Activated CD8-positive, alpha-beta T cell treated with anti-CD3 and anti-CD28 coated beads, Interleukin-2, amount 10 ng/mL, durations not matched to agents 7 days and 5 days (primary cell): ENCODE data around the gene MACROH2A2. TPM values are rescaled to one million over a fixed set of nuclear protein-coding genes. Genes with fewer than 3 reads are reported as not detected.
"Not testable (repeated sequence)": the region's sequence is repeated elsewhere in the genome, so short reads cannot be mapped to it uniquely, and the experiment has no call there.

Experiments used
- ATAC-seq: fragments of 150-1000 bp; cut with Tn5 transposase; one replicate; pipeline ENCODE4 v1.10.0; 2021; ENCODE audit warnings: moderate library complexity
- CTCF ChIA-PET: fragments of 350-600 bp; sonication (Branson Sonifier 250); formaldehyde crosslinking; loops from one replicate; lab custom pipeline; 2021; ENCODE audit warnings: antibody characterized with exemption; lab: Charles Lee
- POLR2A ChIA-PET: fragments of 350-600 bp; sonication (Branson Sonifier 250); formaldehyde crosslinking; loops from one replicate; lab custom pipeline; 2021; ENCODE audit warnings: antibody characterized with exemption; lab: Charles Lee
- DNase-seq: peaks from one replicate; pipeline ENCODE4 v3.0.0-alpha.2; 2020
- H3K27ac Mint-ChIP-seq: one replicate; pipeline ENCODE4 v1.8.0; 2021; ENCODE audit warnings: mild to moderate bottlenecking, mixed read lengths
- H3K27me3 Mint-ChIP-seq: one replicate; pipeline ENCODE4 v1.8.0; 2021; ENCODE audit warnings: low read depth, mixed read lengths
- H3K36me3 Mint-ChIP-seq: one replicate; pipeline ENCODE4 v1.8.0; 2021; ENCODE audit warnings: low read depth, mixed read lengths
- H3K4me1 Mint-ChIP-seq: one replicate; pipeline ENCODE4 v1.8.0; 2021; ENCODE audit warnings: low read depth, mixed read lengths
- H3K4me3 Mint-ChIP-seq: one replicate; pipeline ENCODE4 v1.8.0; 2021; ENCODE audit warnings: mild to moderate bottlenecking, mixed read lengths
- H3K9me3 Mint-ChIP-seq: one replicate; pipeline ENCODE4 v1.8.0; 2022; ENCODE audit warnings: mixed read lengths; ENCODE audit not compliant: insufficient read depth
- total RNA-seq, 2 experiments: library from RNA; stranded (reverse); gene quantifications; one replicate each; pipeline ENCODE4 v1.2.3, GENCODE V29; 2021

MACROH2A2 gene
- 1 to 10 TPM; 6.2 to 7.4 TPM for total RNA-seq

DNA sequence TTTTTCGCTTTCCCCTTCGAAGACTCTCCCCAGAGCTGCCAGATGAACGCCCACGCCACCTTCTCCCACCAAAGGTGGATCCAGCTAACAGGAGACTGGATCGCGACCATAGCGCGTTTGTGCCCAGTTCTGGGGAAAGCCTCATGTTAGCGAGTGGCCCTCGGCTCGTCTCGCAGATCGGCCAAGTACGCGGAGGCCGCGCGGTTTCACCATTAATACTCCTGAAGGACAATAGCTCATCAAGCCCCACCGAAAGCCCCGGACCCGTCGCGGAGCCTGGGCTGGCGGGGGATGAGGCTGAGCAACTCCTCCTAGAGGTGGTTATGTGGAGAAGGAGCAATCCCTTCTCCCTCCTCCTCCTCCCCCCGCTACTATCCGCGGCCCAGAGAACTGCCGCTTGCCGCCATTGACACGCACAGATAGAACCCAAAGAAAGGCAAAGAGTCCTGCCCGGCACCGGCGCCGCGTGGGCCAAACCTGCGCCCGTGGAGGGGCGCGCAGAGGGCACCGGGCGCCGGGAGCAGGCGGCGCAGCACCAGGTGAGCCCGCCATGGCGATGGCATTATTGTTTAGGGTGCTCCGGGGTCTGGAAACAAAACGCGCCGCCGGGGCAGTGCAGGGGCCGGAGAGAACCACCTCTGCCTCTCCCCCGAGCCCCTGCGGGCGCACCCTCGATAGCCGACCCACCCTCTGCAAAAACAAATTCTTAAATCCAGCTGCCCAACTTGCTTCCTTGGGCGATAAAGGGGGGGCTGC, at the start of gene MACROH2A2:
MACROH2A2 (plus strand) TSS at position 385 of the 756 bp plus-strand sequence. CDS start 22,813 bp downstream, outside the sequence.
- Mint-ChIP-seq H3K27me3 (peaks cover 60% of the 10 kb centered on the region), H3K4me1 (peaks cover 15% of the 10 kb centered on the region), H3K27ac (no peak within 1 kb of the TSS), H3K9me3 (no peaks in the 10 kb centered on the region), H3K4me3 (peak within 1 kb of the TSS; percentile 73), H3K36me3 (no peaks in the 10 kb centered on the region)
- POLR2A ChIA-PET, result no interaction called here
- peak; percentile 26 for DNase-seq
- peak; percentile 66 for ATAC-seq
- CTCF ChIA-PET, result interaction anchor here (0.7 to 1.5 kb wide), 4 partner anchors 10 to 312 kb away, joined by 3 to 4 read pairs (median 3); no protein-coding TSS in a partner anchor

DNA sequence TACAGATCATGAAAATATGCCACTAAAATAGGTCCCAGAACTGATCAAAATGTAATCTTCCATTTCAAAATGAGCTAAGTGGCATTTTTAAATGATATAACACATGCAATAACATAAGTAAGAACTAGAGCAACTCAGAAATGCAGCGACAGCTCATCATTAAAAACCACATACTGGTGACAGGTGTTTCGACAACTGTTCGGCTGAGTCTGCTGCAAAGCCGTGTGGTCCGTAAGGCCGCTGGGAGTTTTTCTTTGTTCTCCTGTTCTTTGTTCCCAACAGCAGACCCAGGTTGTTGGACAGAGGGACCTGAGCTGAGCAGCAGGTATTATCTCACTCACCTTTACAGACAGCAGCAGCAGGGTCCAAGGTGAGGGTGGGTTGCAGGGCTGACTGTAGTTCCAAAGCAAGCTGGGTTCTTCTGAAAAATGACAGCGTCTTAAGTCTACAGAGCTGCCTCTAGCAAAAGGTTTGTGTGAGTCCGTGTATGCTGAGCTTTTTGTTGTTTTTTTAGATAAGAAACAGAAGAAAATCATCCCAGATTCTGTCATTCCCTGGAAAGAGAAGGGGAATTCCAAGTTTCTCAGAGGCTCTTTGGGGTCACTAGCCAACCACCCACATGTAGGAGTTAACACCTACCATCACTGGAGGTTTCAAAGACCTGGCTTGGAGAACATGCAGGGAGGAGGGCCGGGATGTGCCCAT, 45.4 kb upstream of the MACROH2A2 start:
- Mint-ChIP-seq H3K36me3 (no peaks in the 10 kb centered on the region), H3K27me3 (peaks cover 28% of the 10 kb centered on the region), H3K27ac (no peak overlapping the region), H3K4me3 (no peak overlapping the region), H3K9me3 (peaks cover 4% of the 10 kb centered on the region), H3K4me1 (no peaks in the 10 kb centered on the region)
- ATAC-seq (no peak), DNase-seq (no peak)
- POLR2A ChIA-PET, result no interaction called here
- CTCF ChIA-PET, result no interaction called here

DNA sequence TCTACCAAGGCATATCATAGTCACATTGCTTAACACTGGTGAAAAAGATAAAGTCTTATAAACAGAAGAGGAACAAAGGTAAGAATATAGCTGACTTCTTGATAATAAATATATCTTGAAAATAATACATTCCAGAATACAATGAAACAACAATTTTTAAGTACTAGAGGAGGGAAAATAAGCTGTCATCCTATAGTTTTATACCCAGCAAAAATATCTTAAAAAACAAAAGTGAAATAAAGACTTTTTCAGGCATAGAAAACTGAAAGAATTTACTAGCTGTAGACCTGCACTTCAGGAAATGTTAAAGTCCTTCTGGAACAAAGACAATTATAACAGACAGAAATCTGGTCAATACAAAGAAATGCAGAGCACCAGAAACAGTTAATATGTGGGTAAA, 21.4 kb upstream of the MACROH2A2 start:
- peaks cover 2% of the 10 kb centered on the region for H3K36me3 Mint-ChIP-seq
- CTCF ChIA-PET, result interaction anchor here (1.0 kb wide), 1 partner anchor 73 kb away, joined by 4 read pairs; no protein-coding TSS in a partner anchor

DNA sequence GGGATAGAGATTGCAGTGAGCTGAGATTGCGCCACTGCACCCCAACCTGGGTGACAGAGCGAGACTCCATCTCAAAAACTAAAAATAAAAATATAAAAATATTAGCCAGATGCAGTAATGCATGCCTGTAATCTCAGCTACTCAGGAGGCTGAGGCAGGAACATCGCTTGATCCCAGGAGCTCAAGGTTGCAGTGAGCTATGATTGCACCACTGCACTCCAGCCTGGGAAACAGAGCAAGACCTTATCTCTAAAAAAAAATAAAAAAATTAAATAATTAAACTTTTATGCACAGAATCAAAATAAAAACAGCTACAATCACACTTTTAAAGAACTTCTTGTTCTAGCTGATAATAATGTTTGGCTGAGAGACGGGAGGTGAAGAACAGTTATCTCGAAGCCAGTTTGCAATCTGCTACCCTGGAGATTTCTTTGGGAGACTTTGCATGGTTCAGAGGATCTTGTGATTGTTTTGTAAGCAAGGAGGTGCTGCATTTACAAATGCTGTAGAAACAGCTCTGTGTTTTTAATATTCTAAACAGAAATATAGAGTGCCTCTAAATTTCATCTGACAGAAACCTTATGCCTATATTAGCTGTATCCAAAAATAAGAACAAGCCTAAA, 19.9 kb upstream of the MACROH2A2 start:
- Mint-ChIP-seq H3K27me3 (peaks cover 12% of the 10 kb centered on the region), H3K9me3 (peaks cover 21% of the 10 kb centered on the region), H3K4me3 (no peak overlapping the region), H3K36me3 (peaks cover 2% of the 10 kb centered on the region), H3K27ac (no peak overlapping the region), H3K4me1 (no peaks in the 10 kb centered on the region)
- CTCF ChIA-PET, result no interaction called here
- POLR2A ChIA-PET, result no interaction called here
- DNase-seq (no peak), ATAC-seq (no peak)

More for the DNA sequence above, 21.4 kb upstream of the MACROH2A2 start:
- Mint-ChIP-seq H3K27ac (no peak overlapping the region), H3K9me3 (peaks cover 21% of the 10 kb centered on the region), H3K4me1 (no peaks in the 10 kb centered on the region), H3K4me3 (no peak overlapping the region), H3K27me3 (peaks cover 12% of the 10 kb centered on the region)
- POLR2A ChIA-PET, result no interaction called here
- ATAC-seq (no peak), DNase-seq (no peak)

DNA sequence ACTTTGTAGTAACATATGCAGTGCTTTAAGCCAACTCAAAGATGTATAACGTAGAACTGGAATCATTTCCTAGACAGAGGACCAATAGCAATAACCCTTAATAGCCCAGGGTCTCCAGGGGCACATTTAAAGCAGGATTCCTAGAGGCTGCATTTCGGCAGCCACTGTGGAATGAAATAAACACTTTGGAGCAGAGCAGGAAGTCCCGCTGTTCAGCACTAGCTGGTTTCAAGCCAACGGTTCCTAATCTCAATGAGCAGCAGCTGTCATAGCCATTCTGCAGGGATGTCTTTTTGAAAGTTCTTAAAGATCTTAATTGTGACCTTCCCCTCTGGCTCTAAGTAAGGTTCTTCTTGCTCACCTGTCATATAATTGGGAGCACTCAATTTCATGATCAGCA, 18.4 kb upstream of the MACROH2A2 start:
- Mint-ChIP-seq H3K27me3 (peaks cover 9% of the 10 kb centered on the region), H3K27ac (no peak overlapping the region), H3K36me3 (peaks cover 2% of the 10 kb centered on the region), H3K4me3 (no peak overlapping the region), H3K4me1 (no peaks in the 10 kb centered on the region), H3K9me3 (peaks cover 25% of the 10 kb centered on the region)
- ChIA-PET CTCF (no interaction called here), POLR2A (no interaction called here)
- ATAC-seq, result no peak
- no peak for DNase-seq

DNA sequence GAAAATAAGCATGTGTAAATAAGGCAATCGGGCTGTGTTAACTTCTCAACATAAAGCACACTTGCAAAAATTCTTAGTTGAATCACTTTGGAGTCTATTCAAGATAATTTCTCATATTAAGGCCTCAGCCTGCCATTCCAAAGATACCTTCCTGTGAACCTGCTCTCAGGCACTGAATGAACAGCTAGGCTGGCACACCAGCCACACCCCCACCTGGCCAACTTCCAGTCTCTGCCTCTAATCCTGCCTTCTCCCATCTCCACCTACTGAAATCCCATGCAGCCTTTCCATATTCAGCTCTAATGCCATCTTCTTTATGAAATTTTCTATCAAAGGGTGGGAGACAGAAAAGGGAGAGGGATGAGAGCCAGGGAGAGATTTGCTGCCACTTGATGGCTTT, 17.1 kb upstream of the MACROH2A2 start:
- Mint-ChIP-seq H3K36me3 (peaks cover under 1% of the 10 kb centered on the region), H3K4me1 (no peaks in the 10 kb centered on the region), H3K27me3 (peaks cover 9% of the 10 kb centered on the region), H3K27ac (no peak overlapping the region), H3K9me3 (peaks cover 20% of the 10 kb centered on the region), H3K4me3 (no peak overlapping the region)
- DNase-seq (no peak), ATAC-seq (no peak)
- ChIA-PET CTCF (no interaction called here), POLR2A (no interaction called here)

DNA sequence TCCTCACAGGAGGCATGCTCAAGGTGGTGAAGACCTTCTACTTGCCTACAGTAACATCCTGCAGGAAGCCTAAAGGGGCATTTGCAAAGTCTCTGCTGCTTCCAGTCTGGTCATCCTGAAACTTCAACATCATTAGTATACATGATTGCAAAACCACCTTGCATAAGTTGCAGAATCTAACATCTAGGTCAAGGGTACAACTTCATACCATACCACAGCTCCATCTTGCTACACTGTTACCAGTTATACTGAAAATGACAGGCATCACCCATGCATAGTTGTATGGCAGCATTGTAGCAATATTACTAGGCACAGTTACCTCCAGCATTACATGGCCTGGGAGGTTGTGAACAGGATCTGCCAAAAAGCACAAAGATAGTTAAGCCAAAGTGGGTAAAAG, 13.7 kb upstream of the MACROH2A2 start:
- no peak for DNase-seq
- ChIA-PET CTCF (no interaction called here), POLR2A (no interaction called here)
- H3K4me3 Mint-ChIP-seq, result no peak overlapping the region
- peaks cover 19% of the 10 kb centered on the region for H3K9me3 Mint-ChIP-seq
- H3K27ac Mint-ChIP-seq, result no peak overlapping the region
- peaks cover 12% of the 10 kb centered on the region for H3K27me3 Mint-ChIP-seq
- no peaks in the 10 kb centered on the region for H3K4me1 Mint-ChIP-seq
- no peaks in the 10 kb centered on the region for H3K36me3 Mint-ChIP-seq
- no peak for ATAC-seq

DNA sequence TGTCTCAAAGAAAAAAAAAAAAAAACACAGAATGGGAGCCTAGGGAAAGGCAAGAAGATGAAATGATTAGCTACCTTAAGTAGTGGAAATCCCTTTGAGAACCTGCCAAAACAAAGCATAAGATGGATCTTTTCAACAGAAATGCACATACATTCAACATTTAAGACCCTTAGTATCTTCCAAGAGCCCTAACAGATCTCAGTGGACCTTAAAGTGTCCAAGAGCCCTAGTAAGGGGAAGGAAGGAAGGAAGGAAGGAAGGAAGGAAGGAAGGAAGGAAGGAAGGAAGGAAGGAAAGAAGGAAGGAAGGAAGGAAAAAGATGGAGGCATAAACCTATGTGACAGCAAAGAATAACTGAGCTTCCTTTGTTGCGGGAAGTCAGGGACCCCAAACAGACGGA, 11.6 kb upstream of the MACROH2A2 start:
- ATAC-seq (no peak), DNase-seq (no peak)
- Mint-ChIP-seq H3K36me3 (no peaks in the 10 kb centered on the region), H3K4me3 (no peak overlapping the region), H3K27me3 (peaks cover 11% of the 10 kb centered on the region), H3K4me1 (no peaks in the 10 kb centered on the region), H3K9me3 (peaks cover 19% of the 10 kb centered on the region), H3K27ac (no peak overlapping the region)
- CTCF ChIA-PET, result no interaction called here
- POLR2A ChIA-PET, result no interaction called here

DNA sequence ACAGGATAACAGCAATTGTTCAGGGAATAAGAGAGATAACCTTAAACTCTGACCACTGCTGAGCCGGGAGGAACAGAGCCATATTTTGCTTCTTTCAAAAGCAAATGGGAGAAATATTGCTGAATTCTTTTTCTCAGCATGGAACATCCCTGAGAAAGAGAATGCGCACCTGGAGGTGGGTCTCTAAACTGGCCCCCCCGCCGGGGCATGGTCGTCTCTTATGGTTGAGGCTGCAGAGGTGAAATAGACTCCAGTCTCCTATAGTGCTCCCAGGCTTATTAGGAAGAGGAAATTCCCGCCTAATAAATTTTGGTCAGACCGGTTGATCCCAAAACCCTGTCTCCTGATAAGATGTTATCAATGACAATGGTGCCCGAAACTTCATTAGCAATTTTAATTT, 10.9 kb upstream of the MACROH2A2 start:
- ATAC-seq, DNase-seq, H3K4me3 Mint-ChIP-seq, POLR2A ChIA-PET, H3K4me1 Mint-ChIP-seq, H3K27ac Mint-ChIP-seq, CTCF ChIA-PET, H3K36me3 Mint-ChIP-seq: not testable (repeated sequence)
- Mint-ChIP-seq H3K9me3 (peaks cover 19% of the 10 kb centered on the region), H3K27me3 (peaks cover 11% of the 10 kb centered on the region)

DNA sequence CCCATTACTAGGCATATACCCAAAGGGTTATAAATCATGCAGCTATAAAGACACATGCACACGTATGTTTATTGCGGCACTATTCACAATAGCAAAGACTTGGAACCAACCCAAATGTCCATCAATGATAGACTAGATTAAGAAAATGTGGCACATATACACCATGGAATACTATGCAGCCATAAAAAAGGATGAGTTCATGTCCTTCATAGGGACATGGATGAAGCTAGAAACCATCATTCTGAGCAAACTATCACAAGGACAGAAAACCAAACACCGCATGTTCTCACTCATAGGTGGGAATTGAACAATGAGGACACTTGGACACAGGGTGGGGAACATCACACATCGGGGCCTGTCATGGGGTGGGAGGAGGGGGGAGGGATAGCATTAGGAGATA, 5.6 kb upstream of the MACROH2A2 start:
- ATAC-seq, H3K4me1 Mint-ChIP-seq, CTCF ChIA-PET, POLR2A ChIA-PET, H3K9me3 Mint-ChIP-seq, DNase-seq, H3K36me3 Mint-ChIP-seq, H3K27ac Mint-ChIP-seq, H3K4me3 Mint-ChIP-seq: not testable (repeated sequence)
- H3K27me3 Mint-ChIP-seq, result peaks cover 35% of the 10 kb centered on the region

DNA sequence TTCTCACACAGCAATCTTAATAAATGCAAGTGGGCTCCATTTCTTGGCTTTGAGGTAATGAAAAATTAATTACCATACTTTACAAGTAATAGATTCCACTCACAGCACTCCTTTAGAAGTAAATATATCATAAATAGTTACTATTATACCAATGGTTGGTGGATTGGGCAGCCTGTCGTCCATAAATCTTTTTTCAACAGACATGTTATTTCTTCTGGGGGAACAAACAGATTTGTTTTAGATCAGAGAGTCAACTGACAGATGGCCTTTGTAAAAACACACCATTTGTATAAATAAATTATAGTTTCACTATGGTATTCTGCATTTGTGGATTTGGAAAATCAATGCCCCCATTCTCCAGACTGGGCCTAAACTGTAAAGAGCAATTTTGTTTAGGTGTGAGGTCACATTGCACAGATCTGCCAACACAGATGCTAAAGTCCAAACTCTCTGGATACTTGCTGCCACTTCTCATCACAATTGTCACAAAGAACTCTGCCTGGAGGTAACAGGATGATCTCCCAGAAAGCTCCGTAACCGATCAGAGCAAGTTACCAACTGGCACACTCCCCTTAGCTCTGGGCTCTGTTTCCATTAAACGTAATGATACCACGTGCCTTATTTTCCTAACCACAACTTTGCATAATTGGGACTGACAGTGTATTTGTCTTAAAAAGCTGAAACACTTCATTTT, 4.5 kb upstream of the MACROH2A2 start:
- ATAC-seq, result no peak
- Mint-ChIP-seq H3K27me3 (peaks cover 45% of the 10 kb centered on the region), H3K9me3 (no peaks in the 10 kb centered on the region), H3K27ac (no peak overlapping the region), H3K4me1 (peaks cover 8% of the 10 kb centered on the region), H3K36me3 (no peaks in the 10 kb centered on the region), H3K4me3 (no peak overlapping the region)
- ChIA-PET POLR2A (no interaction called here), CTCF (no interaction called here)
- no peak for DNase-seq
